H1 (cell line): ENCODE results near the gene SERHL2.

Experiments used
- CEBPB ChIP-seq: IDR thresholded peaks from 2 replicates; pipeline ENCODE4 v1.6.1; 2012; ENCODE audit warnings: low read depth, low read length
- CTCF ChIP-seq, 3 experiments: IDR thresholded peaks; 1 replicate in 2 of 3; 2 replicates in 1 of 3; pipeline versions ENCODE4 v1.5.1 to v1.6.1; 2011; ENCODE audit warnings: low read length in 3 of 3, mild to moderate bottlenecking in 3 of 3, inconsistent platforms in 2 of 3, low read depth in 1 of 3, moderate library complexity in 1 of 3; ENCODE audit not compliant: insufficient read depth in 1 of 3; ENCODE audit errors: control extremely low read depth in 1 of 3
- EP300 ChIP-seq, 2 experiments: IDR thresholded peaks; 1 replicate in 1 of 2; 2 replicates in 1 of 2; pipeline ENCODE4 v1.6.1; 2011 to 2012; ENCODE audit warnings: low read depth in 2 of 2, low read length in 2 of 2, mild to moderate bottlenecking in 2 of 2, borderline replicate concordance in 1 of 2, inconsistent platforms in 1 of 2, moderate library complexity in 1 of 2
- EZH2 ChIP-seq: fragments of 200-600 bp; sonication (generic); IDR thresholded peaks from 2 replicates; pipeline ENCODE4 v1.7.1; 2012; ENCODE audit warnings: low read depth, mild to moderate bottlenecking, moderate library complexity, low read length, inconsistent platforms; ENCODE audit not compliant: severe bottlenecking
- GTF2F1 ChIP-seq: IDR thresholded peaks from 2 replicates; pipeline ENCODE4 v1.6.1; 2012; ENCODE audit warnings: low read depth, low read length, improper control_type of control experiment, borderline replicate concordance
- JUN ChIP-seq: IDR thresholded peaks from 2 replicates; pipeline ENCODE4 v1.6.1; 2011; ENCODE audit warnings: low read depth, mild to moderate bottlenecking, improper control_type of control experiment, low read length
- MAX ChIP-seq: IDR thresholded peaks from 2 replicates; pipeline ENCODE4 v1.6.1; 2012; ENCODE audit warnings: inconsistent platforms
- POLR2A ChIP-seq, 2 experiments: IDR thresholded peaks; 1 replicate in 1 of 2; 2 replicates in 1 of 2; pipeline ENCODE4 v1.6.1; 2011; ENCODE audit warnings: low read depth in 2 of 2, low read length in 2 of 2, mild to moderate bottlenecking in 2 of 2; ENCODE audit errors: control extremely low read depth in 1 of 2
- RAD21 ChIP-seq, 2 experiments: IDR thresholded peaks in 1 of 2; conservative IDR thresholded peaks in 1 of 2; 2 replicates each; pipeline ENCODE4 v1.6.1; 2011; ENCODE audit warnings: low read depth in 2 of 2, low read length in 2 of 2, improper control_type of control experiment in 1 of 2, inconsistent platforms in 1 of 2, mild to moderate bottlenecking in 1 of 2, moderate library complexity in 1 of 2
- SIN3A ChIP-seq, 2 experiments: IDR thresholded peaks in 1 of 2; conservative IDR thresholded peaks in 1 of 2; 2 replicates each; pipeline ENCODE4 v1.6.1; 2011 to 2012; ENCODE audit warnings: low read length in 2 of 2, improper control_type of control experiment in 1 of 2, low read depth in 1 of 2, mild to moderate bottlenecking in 1 of 2
- SUZ12 ChIP-seq: fragments of 200-600 bp; sonication (generic); IDR thresholded peaks from 2 replicates; pipeline ENCODE4 v1.6.1; 2012; ENCODE audit warnings: mild to moderate bottlenecking, inconsistent platforms, low read length, moderate library complexity, mixed read lengths

GRCh38 chr22:42549331-42550060 is 4.3 kb upstream of the SERHL2 start:
- TF ChIP-seq CTCF (IDR thresholded peaks at IDR 0.05; ENCODE audit: control extremely low read depth in 1 of 3, insufficient read depth in 1 of 3, low read depth in 1 of 3, low read length in 3 of 3) (peak in 1 of 3 experiments; percentile 14; a peak in 1 of 4 replicates), CEBPB (no peak), SIN3A (conservative IDR thresholded peaks at IDR 0.05 in 1 of 2, IDR thresholded peaks at IDR 0.05 in 1 of 2; ENCODE audit: low read depth in 1 of 2, low read length in 2 of 2) (no peak), SUZ12 (no peak), POLR2A (IDR thresholded peaks at IDR 0.05; ENCODE audit: control extremely low read depth in 1 of 2, low read depth in 2 of 2, low read length in 2 of 2) (no peak), MAX (0 out of 2 replicates have a peak, but pooled peaks have one; percentile 30), GTF2F1 (no peak), EZH2 (no peak), JUN (no peak), EP300 (IDR thresholded peaks at IDR 0.05; ENCODE audit: borderline replicate concordance in 1 of 2, low read depth in 2 of 2, low read length in 2 of 2) (no peak), RAD21 (IDR thresholded peaks at IDR 0.05 in 1 of 2, conservative IDR thresholded peaks at IDR 0.05 in 1 of 2; ENCODE audit: low read depth in 2 of 2, low read length in 2 of 2) (no peak; a peak in 1 of 4 replicates)
